Stimulated activated CD4-positive, alpha-beta T cell treated with anti-CD3 and anti-CD28 coated beads, TNF-alpha, amount 100 ng/mL, for 24 hours (primary cell): ENCODE results near the gene NXPE2.
A peak's percentile ranks its signal among the peaks of the same experiment; 100 is the strongest.
"Not testable (repeated sequence)": the region's sequence is repeated elsewhere in the genome, so short reads cannot be mapped to it uniquely, and the experiment has no call there.

Experiments used
- DNase-seq, 3 experiments: peaks; one replicate each; pipeline ENCODE4 v3.0.0-alpha.2; 2020; ENCODE audit warnings: low read depth in 3 of 3

Gene NXPE2

GRCh38 chr11:114678125-114679036 lies at the start of gene NXPE2:
NXPE2 (plus strand) TSS chr11:114678527; CDS start chr11:114678576, 49 bp downstream.
- no peak for DNase-seq

DNA sequence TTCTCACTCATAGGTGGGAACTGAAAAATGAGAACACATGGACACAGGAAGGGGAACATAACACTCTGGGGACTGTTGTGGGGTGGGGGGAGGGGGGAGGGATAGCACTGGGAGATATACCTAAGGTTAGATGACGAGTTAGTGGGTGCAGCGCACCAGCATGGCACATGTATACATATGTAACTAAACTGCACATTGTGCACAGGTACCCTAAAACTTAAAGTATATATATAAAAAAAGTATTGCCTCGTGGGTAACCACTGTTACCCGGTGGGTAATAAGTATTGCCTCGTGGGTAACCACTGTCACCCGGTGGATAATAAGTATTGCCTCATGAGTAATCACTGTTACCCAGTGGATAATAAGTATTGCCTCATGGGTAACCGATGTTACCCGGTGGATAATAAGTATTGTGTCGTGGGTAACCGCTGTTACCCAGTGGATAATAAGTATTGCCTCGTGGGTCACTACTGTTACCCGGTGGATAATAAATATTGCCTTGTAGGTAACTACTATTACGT lies 46.8 kb upstream of the NXPE2 start:
- DNase-seq: not testable (repeated sequence)

- DNase-seq: not testable (repeated sequence)
Observed at GRCh38 chr11:114639440-114639839, 38.9 kb upstream of the NXPE2 start.

DNA sequence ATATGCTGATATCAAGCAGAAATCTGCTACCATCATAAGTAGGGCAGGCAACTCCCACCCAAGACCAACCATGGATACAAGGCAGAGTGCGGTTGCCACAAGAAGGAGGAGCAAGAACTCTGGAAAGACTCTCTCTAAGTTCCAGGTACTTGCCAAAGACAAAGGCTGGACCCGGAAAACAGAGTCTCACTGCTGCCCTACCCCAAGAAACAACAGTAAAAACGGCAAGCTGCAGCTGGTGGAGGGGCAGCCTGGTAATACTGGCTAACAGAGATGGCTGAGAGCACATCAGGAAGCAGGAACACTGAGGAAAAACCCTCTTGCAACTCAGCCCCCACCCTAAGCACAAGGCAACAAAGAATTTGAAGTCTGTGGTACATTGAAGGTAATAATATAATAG lies 27.7 kb upstream of the NXPE2 start:
- no peak for DNase-seq

DNA sequence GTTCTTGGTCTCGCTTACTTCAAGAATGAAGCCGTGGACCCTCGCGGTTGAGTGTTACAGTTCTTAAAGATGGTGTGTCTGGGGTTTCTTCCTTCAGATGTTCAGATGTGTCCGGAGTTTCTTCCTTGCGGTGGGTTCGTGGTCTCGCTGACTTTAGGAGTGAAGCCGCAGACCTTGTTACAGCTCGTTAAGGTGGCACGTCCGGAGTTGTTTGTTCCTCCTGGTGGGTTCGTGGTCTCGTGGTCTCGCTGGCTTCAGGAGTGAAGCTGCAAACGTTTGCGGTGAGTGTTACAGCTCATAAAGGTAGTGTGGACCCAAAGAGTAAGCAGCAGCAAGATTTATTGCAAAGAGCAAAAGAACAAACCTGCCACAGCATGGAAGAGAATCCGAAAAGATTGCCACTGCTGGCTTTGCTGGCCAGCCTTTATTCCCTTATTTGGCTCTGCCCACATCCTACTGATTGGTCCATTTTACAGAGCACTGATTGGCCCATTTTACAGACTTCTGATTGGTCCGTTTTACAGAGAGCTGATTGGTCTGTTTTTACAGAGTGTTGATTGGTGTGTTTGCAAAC lies 27.1 kb upstream of the NXPE2 start:
- no peak for DNase-seq

DNA sequence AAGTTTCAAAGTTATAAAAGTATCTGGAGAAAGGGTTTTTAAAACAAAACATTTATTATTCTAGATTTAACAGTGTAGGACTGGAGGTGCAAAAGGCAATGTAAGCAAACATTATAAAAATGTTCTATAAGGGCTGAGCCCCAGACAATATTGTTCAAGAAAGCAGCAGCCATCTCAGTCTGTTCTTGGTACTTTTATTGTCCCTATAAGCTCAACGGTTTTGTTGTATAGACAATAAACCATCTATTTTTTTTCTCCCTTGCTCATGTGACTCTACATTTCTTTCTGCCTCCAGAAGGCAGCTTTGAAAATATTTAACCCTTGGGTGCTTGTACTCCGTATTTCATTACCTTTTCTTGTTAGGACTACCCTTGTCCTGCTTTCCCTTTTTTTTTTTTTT lies 25.2 kb upstream of the NXPE2 start:
- DNase-seq: no peak

DNA sequence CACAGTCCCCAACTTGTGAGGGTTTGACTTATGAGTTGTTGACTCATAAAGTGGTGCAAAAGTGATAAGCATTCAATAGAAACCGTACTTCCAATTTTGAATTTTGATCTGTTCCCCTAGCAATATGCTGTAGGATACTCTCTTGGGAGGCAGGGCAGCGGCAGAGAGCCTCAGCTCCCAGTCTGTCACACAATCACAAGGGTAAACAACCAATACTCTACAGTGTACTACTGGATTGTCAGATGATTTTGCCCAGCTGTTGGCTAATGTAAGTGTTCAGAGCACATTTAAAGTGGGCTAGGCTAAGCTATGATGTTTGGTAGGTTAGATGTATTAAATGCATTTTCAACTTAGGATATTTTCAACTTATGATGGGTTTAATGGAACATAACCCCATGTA lies 13.7 kb upstream of the NXPE2 start:
- no peak for DNase-seq

DNA sequence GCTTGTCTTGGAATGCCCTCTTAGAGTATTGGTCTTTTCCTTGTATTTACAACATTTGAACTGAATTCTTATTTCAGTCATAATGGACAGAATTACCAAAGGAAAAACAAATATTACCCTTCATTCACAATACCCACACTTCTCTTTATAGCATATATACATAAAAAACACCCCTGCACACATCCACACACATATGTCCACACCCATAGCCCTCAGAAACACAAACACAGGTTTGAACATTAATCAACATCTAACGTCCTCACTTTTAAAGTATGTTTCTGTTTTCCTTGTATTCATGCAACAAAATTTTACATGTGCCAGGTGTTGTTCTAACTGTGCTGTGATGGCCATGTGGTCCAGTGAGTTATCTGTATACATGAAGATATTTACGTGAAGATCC lies 11.6 kb upstream of the NXPE2 start:
- DNase-seq: no peak

DNA sequence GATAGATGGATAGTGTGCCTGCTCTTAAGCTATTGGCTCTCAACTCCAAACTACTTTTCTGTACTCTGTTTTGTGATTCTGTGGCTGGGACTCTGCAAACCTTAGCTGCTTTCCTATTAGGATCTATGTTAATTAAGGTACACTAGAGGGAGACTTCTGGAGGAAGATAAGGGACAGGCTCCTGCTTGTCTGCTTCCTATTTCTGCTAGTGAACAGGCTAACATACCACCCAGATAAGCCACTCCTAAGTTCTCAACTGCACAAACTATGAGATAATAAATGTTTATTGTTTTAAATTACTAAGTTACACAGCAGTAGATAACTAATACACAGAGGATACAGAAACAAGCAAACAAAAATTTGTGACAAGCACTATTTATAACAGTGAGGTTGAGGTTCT lies 10.2 kb upstream of the NXPE2 start:
- no peak for DNase-seq

DNA sequence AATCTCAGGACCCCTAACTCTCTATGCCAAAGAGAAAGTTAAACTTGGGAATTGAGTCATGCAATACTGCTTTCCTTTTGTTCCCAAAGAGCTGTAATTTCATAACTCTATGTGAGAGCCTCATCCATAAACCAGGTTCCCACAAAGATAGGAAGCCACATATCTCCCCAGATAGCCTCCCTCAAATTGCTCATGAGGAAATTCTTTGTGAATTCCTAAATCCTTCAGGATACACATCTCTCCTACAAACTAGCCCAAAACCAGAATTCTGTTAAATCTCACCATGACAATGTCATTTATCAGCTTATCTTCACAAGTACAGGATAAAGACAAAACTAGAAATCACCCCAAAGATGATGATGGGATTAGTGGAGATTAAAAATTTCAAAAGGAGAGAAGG lies 4.7 kb upstream of the NXPE2 start:
- DNase-seq: no peak

DNA sequence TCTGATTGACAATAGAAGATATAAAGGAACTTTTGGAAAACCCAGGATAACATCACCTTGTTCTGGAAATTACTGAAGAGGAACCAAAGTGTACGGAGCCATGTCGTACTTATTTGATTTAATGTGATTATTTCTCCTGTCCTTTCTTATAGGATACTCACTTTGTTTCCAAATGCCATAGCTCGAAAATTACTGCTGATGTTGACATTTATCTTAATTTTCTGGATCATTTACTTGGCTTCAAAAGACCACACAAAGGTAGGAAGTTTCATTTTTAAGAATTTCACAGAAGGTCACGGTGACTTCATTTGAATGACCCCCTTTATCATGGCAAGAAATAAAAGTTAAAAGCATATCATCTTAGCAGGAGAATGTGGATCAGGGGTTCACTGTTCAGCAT lies 1.2 kb downstream of the NXPE2 start:
- no peak for DNase-seq

DNA sequence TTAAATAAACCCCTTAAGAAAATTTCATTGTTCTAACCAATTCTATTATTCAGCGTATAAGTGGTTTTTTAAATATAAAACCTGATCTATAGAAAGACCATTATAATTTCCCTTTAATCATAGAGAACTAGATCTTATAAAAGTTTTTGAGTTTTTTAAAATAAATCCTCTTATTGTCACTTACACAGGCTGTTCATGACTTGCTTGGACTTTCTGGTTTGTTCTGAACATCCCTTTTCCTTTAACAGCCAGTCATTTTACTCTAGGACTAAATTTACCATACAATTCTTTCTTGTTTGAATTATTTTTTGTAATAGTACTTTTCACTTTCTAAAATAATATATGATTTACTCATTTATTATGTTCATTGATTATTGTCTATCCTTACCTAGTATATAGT lies 4.7 kb downstream of the NXPE2 start:
- DNase-seq: no peak

GRCh38 chr11:114684636-114685035 lies 6.3 kb downstream of the NXPE2 start:
- no peak for DNase-seq

- DNase-seq: no peak
Observed at GRCh38 chr11:114685097-114685496, 6.8 kb downstream of the NXPE2 start.

GRCh38 chr11:114705280-114706024 lies 27.1 kb downstream of the NXPE2 start:
- DNase-seq: no peak

- no peak for DNase-seq
Observed at GRCh38 chr11:114709960-114710359, 31.6 kb downstream of the NXPE2 start.

DNA sequence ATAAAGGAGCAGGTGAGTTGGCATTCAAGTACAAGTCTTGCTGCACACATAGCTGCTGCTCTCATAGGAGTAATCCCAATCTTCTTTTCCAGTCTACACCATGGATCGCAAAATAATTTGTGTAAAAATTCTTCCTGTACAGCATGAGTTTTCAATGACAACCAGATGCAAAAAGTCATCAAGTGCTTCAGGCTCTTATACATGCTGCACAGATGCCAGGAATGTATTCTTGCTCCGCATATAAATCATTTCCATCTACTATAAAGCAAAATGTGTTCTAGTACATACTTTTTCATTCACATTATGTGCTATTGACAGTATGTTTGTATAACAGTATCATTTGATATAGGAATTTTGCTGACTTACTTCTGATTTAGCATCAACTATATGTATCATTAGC lies 35.4 kb downstream of the NXPE2 start:
- no peak for DNase-seq

DNA sequence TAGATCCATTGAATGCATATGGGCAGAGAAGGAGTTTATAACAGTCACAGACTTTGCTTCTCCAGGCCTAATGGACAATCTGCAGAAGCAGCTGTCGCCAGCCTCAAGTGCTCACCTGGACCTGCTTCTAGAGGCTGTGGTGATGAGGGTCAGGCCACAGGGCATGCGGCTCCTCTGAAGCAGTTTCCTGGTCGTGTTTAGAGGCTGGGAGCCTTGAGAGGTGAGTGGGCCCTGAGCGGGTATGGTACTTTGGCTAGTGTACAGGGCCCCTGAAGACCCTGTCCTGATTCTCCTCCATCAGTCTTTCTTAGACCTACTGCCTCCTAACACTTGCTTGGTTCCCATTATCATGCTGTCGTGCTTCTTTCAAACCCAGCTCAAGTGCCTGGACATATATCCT lies 41.2 kb downstream of the NXPE2 start:
- no peak for DNase-seq

GRCh38 chr11:114724916-114725524 lies 46.7 kb downstream of the NXPE2 start:
- DNase-seq: no peak

GRCh38 chr11:114725623-114726022 lies 47.3 kb downstream of the NXPE2 start:
- DNase-seq: no peak

- no peak for DNase-seq
Observed at GRCh38 chr11:114736806-114737205, 58.5 kb downstream of the NXPE2 start.

DNA sequence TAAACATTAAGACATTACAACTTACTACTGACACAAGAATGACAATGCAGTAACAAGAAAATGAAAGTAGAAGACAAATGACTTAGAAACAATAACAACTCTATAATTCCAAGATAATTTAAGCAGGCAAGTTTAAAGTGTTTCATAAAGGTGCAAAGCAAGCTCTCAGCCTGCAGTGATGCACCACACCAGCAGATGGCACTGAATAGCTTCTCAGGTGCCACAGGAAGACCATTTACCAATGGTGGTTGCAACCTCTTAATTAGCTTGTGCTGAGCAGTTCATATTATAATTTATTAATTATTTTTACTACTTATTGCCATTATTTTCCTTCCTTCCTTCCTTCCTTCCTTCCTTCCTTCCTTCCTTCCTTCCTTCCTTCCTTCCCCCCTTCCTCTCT lies 60.6 kb downstream of the NXPE2 start:
- DNase-seq: peak in 2 of 3 experiments; percentile 4 to 27
